ENCODE data around the gene SYT7. TPM values are rescaled to one million over a fixed set of nuclear protein-coding genes. Genes with fewer than 3 reads are reported as not detected.

Gene SYT7
- total and polyA plus RNA-seq, 3 donors from 2014 or later = 5.9 to 9.0 (median 8.7) TPM

DNA sequence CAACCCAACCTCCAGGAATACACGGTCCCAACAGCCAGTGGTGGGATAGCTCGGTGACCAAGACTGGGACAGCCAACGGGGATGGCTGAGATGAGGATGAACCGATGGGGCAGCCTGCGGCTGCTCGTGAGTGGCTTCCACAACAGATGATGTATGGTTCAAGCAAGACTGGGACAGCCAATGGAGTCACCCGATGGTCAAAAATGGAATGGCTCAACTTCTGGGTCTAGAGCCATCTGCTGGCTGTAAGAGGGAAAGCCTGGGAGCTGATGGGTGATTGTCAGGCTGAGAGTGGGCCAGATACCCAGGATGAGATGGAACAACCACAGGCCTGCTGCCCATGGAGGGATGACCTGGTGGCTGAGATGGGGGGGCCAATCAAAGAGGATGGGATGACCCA is 35.5 kb downstream of the SYT7 start:
- 96 to 100% methylated on average over 6 to 7 of the region's 7 CpGs for WGBS, 2 donors
- Histone ChIP-seq H3K27me3 (no peaks in the 10 kb centered on the region), H3K4me3 (no peak overlapping the region), H3K27ac (no peak overlapping the region), H3K9me3 (no peaks in the 10 kb centered on the region), H3K36me3 (ENCODE audit: low read depth, missing control alignments) (no peaks in the 10 kb centered on the region), H3K4me1 (peaks cover 17% of the 10 kb centered on the region)
- intact Hi-C loops (cut with DNase I; ENCODE audit: low total_unique reads) = no loop called here
- TF ChIP-seq POLR2A (IDR thresholded peaks at IDR 0.05) = no peak
- TF ChIP-seq, protein P1, sequence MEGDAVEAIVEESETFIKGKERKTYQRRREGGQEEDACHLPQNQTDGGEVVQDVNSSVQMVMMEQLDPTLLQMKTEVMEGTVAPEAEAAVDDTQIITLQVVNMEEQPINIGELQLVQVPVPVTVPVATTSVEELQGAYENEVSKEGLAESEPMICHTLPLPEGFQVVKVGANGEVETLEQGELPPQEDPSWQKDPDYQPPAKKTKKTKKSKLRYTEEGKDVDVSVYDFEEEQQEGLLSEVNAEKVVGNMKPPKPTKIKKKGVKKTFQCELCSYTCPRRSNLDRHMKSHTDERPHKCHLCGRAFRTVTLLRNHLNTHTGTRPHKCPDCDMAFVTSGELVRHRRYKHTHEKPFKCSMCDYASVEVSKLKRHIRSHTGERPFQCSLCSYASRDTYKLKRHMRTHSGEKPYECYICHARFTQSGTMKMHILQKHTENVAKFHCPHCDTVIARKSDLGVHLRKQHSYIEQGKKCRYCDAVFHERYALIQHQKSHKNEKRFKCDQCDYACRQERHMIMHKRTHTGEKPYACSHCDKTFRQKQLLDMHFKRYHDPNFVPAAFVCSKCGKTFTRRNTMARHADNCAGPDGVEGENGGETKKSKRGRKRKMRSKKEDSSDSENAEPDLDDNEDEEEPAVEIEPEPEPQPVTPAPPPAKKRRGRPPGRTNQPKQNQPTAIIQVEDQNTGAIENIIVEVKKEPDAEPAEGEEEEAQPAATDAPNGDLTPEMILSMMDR (IDR thresholded peaks at IDR 0.05) = peak in 2 of 3 experiments; percentile 4 to 25
- DNase-seq = no peak

DNA sequence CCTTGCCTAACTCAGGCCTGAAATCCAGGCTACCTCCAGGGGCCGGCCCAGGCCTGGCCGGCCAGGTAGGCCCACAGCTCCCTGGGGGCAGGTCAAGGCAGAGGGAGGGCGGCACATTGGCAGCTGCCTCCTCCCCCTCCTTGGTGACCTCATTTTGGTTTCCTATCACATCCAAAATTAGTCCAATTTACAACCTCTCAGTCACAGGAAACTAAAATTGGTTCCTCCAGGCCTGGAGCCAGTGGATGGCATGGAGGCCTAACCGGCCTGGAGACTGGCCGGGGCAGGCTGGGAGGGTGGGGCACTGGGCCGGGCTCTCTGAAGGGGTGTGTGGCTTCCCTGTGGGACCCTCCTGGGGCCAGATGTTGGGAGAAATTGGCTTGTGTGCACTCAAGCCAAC is 36.4 kb downstream of the SYT7 start:
- no peak overlapping the region for H3K4me3 ChIP-seq
- TF ChIP-seq, protein P1 (IDR thresholded peaks at IDR 0.05) = no peak
- TF ChIP-seq POLR2A (IDR thresholded peaks at IDR 0.05) = no peak
- H3K27ac ChIP-seq = no peak overlapping the region
- intact Hi-C loops (cut with DNase I; ENCODE audit: low total_unique reads) = no loop called here
- H3K36me3 ChIP-seq (ENCODE audit: low read depth, missing control alignments) = no peaks in the 10 kb centered on the region
- no peaks in the 10 kb centered on the region for H3K9me3 ChIP-seq
- DNase-seq = no peak
- H3K4me1 ChIP-seq = peaks cover 26% of the 10 kb centered on the region
- no peaks in the 10 kb centered on the region for H3K27me3 ChIP-seq
- WGBS, 2 donors = 95 to 96% methylated on average over 4 to 6 of the region's 6 CpGs

DNA sequence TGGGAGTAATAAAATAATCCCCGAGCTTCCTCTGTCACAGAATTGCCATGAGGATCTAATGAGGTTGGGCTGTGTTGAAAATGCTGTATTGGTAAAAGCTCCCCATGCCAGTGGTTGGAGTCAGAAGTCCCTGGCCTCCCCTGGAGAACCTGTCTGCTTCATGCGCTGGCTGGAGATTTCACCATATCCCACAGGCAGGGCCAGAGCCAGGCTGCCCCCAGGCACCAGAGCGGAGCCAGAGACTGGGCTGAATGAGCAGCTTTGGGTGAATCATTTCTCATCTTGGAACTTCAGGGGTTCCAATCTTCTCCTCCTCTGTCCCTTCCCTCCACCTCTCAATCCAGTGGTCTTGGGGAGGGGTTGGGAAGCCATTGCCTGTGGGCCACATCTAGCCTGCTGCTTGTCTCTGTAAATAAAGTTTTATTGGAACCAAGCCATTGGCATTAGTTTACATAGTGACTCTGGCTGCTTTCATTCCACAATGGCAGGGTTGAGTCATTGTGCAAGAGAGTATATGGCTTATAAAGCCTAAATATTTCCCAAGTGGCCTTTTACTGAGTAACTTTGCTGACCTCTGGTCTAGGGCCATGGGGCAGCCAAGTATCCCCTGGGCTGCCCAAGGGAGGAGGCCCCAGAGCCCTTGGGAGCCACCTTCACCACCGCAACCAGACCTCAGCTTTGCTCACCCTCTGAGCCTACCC is 37.1 kb downstream of the SYT7 start:
- intact Hi-C loops (cut with DNase I; ENCODE audit: low total_unique reads) = no loop called here
- Histone ChIP-seq H3K4me3 (no peak overlapping the region), H3K4me1 (peaks cover 29% of the 10 kb centered on the region), H3K27ac (no peak overlapping the region), H3K9me3 (no peaks in the 10 kb centered on the region), H3K36me3 (ENCODE audit: low read depth, missing control alignments) (no peaks in the 10 kb centered on the region), H3K27me3 (no peaks in the 10 kb centered on the region)
- no peak for TF ChIP-seq POLR2A (IDR thresholded peaks at IDR 0.05)
- TF ChIP-seq, protein P1 (IDR thresholded peaks at IDR 0.05) = no peak
- WGBS, 2 donors = 89 to 100% methylated on average over 3 to 4 of the region's 4 CpGs
- no peak for DNase-seq

DNA sequence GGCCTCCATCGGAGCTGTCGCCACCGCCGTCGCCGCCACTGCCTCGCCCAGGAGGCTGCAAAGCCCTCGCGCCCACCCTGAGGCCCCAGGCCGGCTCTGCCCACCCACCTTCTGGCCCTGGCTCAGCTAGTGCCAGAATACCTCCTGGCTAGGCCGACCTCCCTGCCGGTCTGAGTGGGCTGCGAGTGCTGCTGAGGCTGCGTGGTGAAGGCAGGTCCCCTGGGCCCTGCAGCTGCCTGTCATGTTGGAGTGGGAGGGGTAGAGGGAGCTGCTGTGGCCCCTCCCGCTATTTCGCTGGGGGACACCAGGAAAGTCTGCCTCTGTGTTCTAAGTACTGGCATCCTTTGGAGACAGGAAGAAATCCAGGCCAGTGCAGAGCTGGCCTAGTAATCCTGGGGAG is 38.2 kb downstream of the SYT7 start:
- Histone ChIP-seq H3K9me3 (no peaks in the 10 kb centered on the region), H3K36me3 (ENCODE audit: low read depth, missing control alignments) (no peaks in the 10 kb centered on the region), H3K4me3 (no peak overlapping the region), H3K4me1 (peaks cover 33% of the 10 kb centered on the region), H3K27me3 (no peaks in the 10 kb centered on the region), H3K27ac (no peak overlapping the region)
- intact Hi-C loops (cut with DNase I; ENCODE audit: low total_unique reads) = no loop called here
- WGBS, 2 donors = 67 to 75% methylated on average over 10 to 15 of the region's 16 CpGs
- no peak for DNase-seq
- TF ChIP-seq, protein P1 (IDR thresholded peaks at IDR 0.05) = no peak
- no peak for TF ChIP-seq POLR2A (IDR thresholded peaks at IDR 0.05)

DNA sequence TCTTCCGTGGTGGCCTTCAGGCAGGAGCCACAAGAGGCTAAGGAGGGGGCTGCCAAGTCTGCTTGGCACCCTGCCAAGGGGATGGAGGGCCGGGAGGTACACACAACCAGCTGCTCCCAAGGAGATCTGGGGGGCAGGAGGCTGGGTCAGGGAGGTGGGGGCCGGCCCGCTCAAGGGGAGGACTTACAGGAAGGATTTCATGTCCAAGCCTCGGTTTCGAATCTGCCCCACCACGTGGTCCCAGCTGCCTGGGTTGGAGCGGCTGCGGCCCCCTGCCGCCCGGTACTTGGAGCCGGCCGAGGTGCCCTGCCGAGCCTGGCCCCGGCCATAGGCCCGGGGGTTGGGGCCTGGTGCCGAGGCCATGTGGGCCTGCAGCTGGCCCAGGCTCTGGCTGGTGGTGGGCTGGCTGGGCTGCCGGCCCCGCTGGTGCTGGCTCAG is 38.8 kb downstream of the SYT7 start:
- no peaks in the 10 kb centered on the region for H3K27me3 ChIP-seq
- peaks cover 39% of the 10 kb centered on the region for H3K4me1 ChIP-seq
- H3K4me3 ChIP-seq = no peak overlapping the region
- no peaks in the 10 kb centered on the region for H3K9me3 ChIP-seq
- intact Hi-C loops (cut with DNase I; ENCODE audit: low total_unique reads) = no loop called here
- DNase-seq = no peak
- 47 to 56% methylated on average over 5 to 19 of the region's 19 CpGs for WGBS, 2 donors
- H3K27ac ChIP-seq = no peak overlapping the region
- H3K36me3 ChIP-seq (ENCODE audit: low read depth, missing control alignments) = no peaks in the 10 kb centered on the region
- TF ChIP-seq, protein P1 (IDR thresholded peaks at IDR 0.05) = no peak
- no peak for TF ChIP-seq POLR2A (IDR thresholded peaks at IDR 0.05)

Measured in testis (tissue), 3 donors.